ENCODE data around the gene SUDS3.

DNA sequence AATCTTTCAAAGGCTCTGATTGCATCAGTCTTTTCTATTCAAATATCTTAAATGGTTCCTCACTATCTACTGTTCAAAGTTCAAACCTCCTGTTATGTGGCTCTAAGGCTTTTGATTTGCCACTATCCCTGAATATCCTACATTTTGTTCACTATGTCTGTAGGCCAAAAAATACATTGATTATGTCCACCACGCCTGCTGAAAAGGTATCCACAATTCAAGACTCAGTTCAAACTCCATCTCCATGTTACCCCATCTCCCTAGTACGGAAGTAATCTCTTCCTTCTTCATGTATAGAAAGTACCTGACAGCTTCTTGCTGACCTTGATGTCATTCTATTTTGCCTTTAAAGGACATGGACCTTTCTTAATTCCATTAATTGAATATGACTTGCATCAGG is 28.4 kb upstream of the SUDS3 start:
- TF ChIP-seq POLR2A (IDR thresholded peaks at IDR 0.05; ENCODE audit: low read length) = no peak
- no peak for TF ChIP-seq GATA1 (IDR thresholded peaks at IDR 0.05; ENCODE audit: low read depth, low read length)
